HG02938 (cell line): Measurements from ENCODE around the gene SLC6A1.
"Not testable (repeated sequence)": the region's sequence is repeated elsewhere in the genome, so short reads cannot be mapped to it uniquely, and the experiment has no call there.

ENCODE experiments used
- ATAC-seq: cut with Tn5 transposase; IDR thresholded peaks from one replicate; pipeline ENCODE4 v1.9.1; 2021; ENCODE audit warnings: mild to moderate bottlenecking, moderate library complexity; ENCODE audit not compliant: unreplicated experiment

SLC6A1 gene

DNA sequence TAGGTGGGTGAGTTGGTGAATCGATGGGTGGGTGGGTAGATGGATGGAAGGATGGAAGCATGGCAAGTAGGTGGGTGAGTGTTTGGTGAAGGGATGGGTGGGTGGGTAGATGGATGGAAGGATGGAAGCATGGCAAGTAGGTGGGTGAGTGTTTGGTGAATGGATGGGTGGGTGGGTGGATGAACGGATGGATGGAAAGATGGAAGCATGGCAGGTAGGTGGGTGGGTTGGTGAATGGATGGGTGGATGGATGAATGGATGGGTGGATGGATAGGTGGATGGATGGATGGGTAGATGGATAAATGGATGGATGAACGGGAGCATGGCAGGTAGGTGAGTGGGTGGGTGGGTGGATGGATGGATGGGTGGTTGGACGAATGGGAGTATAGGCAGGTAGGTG is 65.1 kb downstream of the SLC6A1 start:
- ATAC-seq, result no peak

DNA sequence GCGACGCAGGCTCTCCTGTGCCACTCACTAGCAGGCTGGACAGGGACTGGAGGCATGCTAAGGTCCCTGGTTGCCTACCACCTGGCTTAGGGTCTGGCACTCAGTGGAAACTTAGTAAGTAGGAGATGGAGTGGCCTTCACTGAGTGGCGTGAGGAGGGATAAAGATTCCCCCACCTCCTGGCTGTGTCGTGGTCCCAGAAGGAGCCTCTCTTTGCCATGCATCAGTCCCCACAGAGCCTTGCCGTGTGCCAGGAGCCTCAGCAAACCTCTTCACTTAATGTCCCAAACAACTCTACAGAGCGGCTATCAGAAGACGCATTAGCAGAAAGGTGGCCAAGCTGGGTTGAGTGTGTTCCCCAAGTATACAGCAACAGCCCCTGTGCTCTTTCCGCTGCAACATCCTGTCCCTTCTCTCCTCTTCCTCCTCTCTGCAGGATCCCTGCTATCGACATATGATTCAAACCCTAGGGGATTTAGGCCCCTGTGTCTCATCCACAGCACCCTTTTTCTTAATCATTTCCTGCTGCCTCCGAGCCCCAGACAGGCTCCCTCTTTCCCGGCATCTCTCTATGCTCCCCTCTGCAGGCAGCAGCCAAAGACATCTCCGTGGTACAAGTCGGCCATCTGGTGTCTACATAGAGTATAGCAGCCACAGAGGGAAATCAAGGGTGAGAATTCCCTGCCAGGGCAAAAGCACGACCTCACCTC is 66.7 kb downstream of the SLC6A1 start:
- no peak for ATAC-seq

DNA sequence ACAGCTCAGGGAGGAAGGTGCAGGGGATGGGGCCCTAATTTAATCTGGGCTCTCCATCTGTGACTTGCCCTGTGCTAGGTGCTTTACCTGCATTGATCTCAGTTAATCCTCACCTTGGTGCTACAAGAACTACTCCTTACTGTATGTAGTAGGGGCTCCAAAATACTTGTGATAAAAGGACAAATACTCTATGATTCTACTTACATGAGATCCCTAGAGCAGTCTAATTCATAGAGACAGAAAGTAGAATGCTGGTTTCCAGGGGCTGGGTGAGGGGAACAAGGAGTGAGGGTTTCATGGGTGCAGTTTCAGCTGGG is 67.2 kb downstream of the SLC6A1 start:
- ATAC-seq, result no peak

DNA sequence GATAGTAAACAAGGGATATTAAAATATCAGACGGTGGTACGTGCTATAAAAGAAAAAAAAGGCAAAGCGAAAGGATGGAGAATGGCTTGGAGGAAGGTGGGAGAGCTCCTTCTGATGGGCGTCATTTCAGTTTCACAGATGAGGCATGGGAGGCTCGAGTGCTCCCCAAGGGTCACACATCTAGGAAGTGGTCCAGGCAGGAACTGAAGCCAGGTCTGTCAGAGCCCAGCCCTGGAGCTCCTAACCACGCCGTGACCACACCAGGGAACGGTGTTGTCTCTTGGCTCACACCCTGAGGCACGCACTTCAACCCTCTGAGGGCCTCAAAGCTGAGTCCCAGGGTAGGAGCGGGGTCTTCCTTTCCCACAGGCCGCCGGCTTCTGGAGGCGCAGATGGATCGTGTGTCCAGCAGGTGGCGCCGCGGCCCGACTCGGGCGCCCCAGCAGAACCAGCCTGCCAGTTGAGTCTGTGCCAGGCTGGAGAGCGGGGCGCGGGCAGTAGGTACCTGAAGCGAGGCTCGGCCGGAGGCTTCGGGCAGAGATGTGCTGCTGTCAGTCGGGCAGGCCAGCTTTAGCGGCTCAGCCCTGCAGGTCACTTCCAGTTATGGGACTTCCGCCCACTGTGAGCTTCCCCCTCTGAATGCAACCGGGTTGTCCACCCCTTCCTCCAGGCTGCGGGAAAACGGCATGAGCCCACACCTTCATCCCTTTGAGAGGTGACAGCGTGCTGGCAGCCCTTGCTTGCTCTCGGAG is 68.1 kb downstream of the SLC6A1 start:
- no peak for ATAC-seq

DNA sequence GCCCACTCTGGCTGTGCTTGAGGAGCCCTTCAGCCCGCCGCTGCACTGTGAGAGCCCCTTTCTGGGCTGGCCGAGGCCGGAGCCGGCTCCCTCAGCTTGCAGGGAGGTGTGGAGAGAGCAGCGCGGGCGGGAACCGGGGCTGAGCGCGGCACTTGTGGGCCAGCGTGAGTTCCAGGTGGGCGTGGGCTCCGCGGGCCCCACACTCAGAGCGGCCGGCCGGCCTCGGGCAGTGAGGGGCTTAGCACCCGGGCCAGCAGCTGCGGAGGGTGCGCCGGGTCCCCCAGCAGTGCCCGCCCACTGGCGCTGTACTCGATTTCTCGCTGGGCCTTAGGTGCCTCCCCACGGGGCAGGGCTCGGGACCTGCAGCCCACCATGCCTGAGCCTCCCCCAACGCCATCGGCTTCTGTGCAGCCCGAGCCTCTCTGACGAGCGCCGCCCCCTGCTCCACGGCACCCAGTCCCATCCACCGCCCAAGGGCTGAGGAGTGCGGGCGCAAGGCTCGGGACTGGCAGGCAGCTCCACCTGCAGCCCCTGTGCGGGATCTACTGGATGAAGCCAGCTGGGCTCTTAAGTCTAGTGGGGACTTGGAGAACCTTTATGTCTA is 68.8 kb downstream of the SLC6A1 start:
- not testable (repeated sequence) for ATAC-seq

DNA sequence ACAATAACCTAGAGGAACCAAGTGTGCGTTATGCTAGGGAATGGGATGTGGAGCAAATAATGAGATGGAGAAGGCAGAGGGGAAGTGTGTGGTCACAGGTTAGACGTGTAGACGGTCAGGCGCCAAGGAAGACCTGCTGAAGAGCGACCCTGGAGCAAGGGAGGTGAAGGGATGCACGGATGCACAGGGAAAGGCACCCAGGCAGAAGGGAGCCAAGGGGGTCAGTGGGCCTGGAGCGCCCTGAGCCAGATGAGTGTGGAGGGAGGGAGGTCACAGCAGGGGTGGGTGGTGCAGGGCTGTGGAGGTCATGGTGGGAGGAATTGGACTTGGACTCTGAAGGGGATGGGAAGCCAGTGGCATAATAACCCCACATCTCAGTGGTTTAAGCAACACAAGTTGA is 70.2 kb downstream of the SLC6A1 start:
- no peak for ATAC-seq

DNA sequence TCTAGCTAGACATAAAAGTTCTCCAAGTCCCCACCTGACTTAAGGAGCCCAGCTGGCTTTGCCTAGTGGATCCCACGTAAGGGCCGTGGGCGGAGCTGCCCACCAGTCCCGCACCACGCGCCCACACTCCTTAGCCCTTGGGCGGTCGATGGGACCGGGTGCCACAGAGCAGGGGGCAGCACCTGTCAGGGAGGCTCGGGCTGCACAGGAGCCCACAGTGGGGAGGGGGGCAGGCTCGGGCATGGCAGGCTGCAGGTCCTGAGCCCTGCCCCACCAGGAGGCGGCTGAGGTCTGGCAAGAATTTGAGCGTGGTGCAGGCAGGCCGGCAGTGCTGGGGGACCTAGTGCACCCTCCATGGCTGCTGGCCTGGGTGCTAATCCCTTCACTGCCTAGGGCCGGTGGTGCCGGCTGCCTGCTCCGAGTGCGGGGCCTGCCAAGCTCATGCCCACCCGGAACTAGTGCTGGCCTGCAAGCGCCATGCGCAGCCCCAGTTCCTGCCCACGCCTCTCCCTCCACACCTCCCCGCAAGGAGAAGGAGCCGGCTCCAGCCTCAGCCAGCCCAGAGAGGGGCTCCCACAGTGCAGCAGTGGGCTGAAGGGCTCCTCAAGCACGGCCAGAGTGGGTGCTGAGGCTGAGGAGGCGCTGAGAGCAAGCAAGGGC is 78.7 kb downstream of the SLC6A1 start:
- ATAC-seq, result no peak

DNA sequence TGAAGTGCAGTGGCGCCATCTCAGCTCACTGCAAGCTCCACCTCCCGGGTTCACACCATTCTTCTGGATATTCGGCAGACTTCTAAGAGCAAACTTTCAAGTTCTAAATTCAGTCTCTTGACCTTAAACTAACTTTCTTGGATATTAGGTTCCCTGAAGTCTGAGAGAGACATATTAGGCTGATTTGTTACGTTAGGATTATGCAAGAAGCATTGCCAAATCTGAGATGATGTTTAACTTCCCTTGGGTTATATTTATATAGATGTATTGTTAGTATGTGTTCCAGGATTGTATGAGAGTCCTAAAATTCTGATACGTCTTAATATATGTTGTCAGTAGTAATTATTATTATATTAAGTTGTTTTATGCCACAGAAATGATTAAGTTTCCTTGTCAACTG is 80.1 kb downstream of the SLC6A1 start:
- no peak for ATAC-seq

DNA sequence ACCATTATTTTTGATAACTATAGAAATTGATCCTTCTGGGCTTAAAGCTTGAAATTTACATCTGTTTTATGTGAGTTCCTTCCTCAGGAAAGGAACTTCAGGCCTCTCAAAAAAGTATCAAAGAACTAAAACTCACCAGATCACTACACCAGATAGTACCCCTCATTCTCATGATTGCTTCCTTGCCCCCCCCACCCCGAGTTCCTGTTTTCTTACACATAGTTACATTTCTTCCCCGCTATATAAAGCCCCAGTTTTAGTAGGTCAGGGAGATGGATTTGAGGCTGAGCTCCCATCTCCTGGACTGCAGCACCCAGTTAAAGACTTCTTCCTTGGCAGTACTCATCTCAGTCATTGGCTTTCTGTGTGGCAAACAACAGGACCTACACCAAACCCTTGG is 81.5 kb downstream of the SLC6A1 start:
- ATAC-seq, result no peak

DNA sequence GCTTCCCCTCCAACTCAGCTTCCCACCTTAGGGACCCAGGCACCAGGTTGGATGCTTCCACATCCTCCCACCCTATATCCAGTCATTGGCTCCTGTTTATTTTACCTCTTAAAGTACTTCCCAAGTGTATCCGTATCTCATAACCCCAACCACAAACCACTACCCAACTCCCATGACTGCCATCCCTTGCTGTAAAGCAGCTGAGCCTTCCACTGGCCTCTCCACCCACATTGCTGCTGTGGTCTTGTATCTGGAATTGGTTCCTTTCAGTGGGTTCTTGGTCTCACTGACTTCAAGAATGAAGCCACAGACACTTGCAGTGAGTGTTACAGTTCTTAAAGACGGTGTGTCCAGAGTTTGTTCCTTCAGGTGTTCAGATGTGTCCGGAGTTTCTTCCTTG is 81.9 kb downstream of the SLC6A1 start:
- no peak for ATAC-seq

DNA sequence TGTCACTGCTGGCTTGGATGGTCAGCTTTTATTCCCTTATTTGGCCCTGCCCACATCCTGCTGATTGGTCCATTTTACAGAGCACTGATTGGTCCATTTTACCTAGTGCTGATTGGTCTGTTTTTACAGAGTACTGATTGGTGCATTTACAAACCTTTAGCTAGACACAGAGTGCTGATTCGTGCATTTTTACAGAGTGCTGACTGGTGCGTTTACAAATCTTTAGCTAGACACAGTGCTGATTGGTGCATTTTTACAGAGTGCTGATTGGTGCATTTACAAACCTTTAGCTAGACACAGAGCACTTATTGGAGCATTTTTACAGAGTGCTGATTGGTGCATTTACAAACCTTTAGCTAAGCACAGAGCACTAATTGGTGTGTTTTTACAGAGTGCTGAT is 82.6 kb downstream of the SLC6A1 start:
- ATAC-seq, result not testable (repeated sequence)

DNA sequence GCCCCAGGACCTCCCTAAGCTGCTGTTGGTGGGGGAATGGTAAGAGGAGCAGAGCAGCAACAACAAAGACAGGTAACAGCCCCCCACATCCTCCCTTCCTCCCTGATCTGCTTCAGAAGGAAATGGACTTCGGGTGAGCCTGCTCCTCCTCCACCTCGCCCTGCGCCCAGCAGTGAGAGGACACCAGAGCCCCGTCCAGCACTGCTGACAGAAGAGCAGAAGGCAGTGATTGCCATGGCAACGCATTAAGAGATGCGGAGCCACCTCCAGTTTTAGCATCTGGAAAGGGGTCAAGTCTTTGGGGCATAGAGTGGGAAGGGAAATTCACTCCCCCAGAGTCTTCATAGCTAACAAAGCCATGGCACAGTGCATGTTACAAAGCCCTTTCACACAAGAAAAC is 84.2 kb downstream of the SLC6A1 start:
- ATAC-seq, result no peak

DNA sequence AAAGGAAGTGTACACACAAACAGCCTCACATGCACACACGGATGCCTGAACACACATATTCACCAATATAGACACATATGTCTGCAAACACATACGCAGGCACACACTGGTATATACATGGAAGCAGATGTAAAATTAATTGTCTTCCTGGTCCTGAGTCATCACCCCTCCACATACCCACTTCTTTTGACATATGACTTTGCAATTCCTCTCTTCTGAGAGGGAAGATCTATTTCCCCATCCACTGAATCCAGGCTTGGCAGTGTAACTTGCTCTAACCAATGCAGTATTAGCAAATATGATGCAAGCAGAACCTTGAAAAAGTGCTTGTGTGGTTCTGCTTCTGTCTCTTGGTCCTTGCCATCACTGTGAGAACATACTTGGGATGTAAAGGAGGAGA is 84.9 kb downstream of the SLC6A1 start:
- ATAC-seq, result no peak

DNA sequence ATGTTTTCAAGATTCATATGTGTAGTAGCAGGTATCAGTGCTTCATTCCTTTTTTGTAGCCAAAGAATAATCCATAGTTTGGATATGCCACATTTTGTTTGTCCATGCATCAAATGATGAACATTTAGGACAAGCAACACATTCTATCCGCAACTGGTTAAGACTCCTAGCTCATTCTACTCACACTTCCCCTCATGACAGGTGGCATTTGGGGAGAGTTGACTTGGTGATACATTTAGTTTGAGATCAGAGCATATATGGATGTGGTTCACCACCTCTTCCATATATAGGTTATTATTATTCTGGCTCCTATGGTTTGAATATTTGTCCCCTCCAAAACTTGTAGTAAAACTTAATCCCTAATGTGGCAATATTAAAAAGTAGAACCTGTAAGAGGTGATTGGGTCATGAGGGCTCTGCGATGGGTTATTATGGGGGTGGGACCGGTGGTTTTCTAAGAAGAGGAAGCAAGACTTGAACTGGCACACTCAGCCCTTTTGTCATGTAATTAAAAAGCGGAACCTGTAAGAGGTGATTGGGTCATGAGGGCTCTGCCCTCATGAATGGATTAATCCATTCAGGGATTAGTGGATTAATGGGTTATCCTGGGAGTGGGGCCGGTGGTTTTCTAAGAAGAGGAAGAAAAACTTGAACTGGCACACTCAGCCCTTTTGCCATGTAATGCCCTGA is 86.4 kb downstream of the SLC6A1 start:
- no peak for ATAC-seq

DNA sequence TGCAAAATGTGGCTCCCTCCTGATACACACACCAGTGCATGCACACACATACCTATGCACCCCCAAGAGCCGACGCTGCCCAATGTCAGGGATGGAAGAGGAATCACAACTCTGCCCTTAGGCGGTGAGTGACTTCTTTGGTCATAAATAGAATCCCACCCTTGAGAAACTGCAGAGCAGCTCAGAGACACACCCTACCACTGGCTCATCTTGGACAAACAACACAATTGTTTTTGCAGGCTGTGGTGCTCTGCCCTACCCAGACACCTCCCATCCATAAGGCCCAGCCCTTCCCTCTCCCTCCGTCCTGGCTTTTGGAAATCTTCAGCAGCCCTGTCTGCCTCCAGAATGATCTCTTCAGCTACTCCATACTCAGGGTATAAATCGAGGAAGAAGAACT is 87.9 kb downstream of the SLC6A1 start:
- ATAC-seq, result no peak

DNA sequence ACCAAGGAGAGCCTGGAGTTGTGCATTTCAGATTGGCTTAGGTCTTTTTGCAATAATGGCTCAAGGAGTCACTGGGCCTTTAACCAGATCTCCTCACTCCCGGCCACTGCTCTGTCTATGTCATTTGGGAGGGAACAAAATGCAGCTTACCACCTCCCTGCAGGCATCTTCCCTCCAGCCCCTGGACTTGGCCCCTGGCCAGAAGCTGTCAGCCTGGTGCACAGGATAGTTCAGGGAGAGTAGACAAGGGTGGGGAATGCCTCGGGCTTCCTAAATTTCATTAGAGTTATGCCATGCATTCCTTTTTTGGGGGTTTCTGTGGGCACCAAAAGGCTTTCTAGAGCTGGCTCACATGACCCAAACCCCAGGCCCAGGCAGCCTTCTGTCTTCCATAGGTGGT is 91.5 kb downstream of the SLC6A1 start:
- no peak for ATAC-seq

DNA sequence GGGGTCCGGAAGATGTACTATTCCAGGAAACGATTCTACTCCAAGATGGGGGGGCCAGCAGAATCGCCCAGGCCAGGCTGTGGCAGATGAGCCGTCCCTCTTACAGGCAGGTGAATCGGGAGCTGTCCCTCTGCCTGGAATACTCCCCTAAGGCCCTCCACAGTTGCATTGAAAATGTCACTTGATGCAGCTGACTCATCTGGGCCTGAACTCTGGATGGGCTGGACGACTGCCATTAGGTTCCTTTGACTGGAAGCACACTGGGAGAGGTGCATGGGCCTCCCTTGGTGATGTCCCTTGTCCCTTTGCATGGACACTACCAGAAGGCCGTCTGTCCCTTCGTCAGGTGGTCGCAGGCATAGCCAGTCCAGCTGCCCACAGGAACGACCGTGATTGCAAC is 92.1 kb downstream of the SLC6A1 start:
- ATAC-seq, result no peak

DNA sequence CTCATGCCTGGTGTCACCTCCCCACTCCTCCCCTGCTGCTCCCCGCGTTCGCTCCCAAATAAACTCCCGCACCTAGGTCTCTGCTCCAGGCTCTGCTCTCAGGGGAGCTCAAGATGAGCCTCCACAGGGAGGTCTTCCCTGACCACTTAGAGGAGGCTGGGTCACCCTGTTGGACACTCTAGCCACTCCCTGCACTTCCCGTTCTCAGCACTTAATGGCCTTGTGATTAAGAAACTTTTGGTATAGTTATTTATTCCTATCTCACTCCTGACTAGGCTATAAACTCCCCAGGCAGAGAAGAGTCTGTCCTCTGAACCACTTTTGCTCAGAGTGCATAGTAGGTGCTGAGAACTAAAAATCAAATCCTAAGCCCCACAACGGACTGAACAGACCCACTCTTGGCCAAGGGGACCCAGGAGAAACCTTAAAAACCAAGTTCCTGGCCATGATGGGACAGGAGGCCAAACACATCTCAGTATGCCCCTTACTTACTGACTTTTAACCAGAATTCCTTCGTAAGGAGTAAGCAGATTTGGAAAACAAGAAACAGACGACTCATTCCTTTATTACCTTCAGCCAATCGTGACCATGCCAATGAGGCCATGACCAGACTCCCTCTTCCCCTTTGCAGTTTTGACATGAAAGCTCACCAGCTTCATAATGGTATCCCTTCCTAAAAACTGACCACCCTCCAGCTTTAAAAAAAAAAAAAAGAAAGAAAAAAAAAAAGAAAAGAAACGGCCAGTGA is 92.7 kb downstream of the SLC6A1 start:
- ATAC-seq, result no peak

DNA sequence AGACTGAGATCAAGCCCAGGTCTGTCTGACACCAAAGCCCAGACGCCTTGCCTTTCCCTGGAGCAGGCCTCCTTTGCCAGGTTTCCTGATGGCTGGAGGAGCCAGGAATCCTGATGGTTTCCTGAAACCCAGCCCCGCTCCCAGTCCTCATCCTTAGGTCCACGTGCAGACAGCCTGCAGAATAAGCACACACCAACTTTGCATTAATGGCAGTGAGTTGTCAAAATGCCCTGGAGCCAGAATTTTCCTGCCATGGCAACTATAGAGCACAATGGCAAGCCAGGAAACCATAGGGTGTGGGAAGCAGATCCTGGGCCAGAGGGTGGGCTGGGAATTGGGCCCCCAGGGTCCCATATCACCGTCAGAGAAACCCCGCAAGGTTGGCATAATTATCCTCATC is 94.3 kb downstream of the SLC6A1 start:
- no peak for ATAC-seq

DNA sequence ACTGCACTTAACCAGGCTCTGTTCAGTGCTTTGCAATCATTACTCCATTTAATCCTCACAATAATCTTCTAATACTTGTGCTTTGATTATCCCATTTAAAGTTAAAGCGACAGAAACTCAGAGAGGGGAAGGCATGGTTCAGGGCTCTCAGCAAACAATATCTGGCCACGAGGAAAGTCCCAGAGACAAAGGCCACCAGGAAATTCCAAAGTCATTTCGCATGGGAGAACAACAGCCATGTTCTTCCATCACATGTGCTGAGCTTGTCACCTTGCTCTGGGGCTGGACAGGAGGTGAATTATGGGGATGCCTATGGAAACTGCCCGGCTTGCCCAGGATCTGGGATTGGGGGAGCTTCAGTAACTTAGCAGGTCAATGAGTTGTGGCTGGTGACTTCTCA is 95.5 kb downstream of the SLC6A1 start:
- ATAC-seq, result no peak

DNA sequence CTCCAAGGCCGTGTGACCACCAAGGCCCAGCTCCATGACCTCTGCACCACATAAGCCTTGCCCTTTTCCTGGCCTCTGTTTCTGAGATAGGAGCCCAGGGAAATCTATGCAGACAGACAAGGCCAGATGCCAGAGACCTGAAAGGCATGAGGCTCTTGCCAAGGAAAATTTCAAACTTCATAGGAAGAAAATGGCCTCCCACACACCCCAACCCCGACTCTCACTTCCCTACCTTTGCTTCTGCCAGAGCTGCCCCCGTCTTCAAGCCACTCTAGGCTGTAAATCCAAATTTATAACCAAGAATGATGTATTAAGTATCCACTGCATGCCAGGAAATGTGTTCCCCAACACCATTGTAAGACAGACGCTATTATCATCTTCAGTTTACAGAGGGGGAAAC is 96.3 kb downstream of the SLC6A1 start:
- no peak for ATAC-seq
